ENCODE data around the gene PRPF4.
"Not testable (repeated sequence)": the region's sequence is repeated elsewhere in the genome, so short reads cannot be mapped to it uniquely, and the experiment has no call there.

PRPF4 gene

GRCh38 chr9:113267911-113268566 is 7.4 kb upstream of the PRPF4 start:
- DNase-seq (ENCODE audit: low read depth in 2 of 2) = no peak

- DNase-seq (ENCODE audit: low read depth in 2 of 2) = no peak
Observed at GRCh38 chr9:113269355-113269754, 6.1 kb upstream of the PRPF4 start.

- no peak for DNase-seq (ENCODE audit: low read depth in 2 of 2)
Observed at GRCh38 chr9:113269871-113270270, 5.6 kb upstream of the PRPF4 start.

DNA sequence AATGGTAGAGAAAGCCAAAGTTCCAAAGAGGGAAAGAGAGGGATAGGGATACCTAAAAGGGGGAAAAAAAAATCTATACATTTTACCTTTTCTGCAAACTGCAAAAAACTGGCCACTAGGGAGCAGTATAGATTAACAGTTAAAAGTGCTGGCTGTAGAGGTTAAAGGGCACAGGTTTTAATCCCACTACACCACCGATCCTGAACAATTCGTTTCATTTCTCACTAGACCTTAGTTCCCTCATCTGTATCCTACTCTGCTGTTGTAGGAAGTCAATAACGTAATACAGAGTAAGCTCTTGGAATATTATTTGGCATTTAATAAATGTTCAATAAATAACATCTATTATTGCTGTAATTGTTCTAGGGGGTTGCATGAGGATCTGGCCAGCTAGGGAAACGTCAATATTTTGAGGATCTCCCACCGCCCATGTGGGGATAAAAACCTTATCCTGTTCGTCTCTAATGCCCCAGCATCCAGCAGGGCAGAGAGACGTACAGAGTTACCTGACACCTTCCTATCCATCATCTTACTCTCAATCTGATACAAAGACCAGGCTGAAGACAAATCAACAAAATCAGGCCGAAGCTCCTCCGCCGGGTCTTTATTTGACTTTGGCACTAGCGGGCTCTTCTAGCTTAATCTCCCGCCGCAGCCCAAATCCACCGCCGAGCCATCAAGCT is 843 bp upstream of the PRPF4 start:
- DNase-seq (ENCODE audit: low read depth in 2 of 2) = no peak

- no peak for DNase-seq (ENCODE audit: low read depth in 2 of 2)
Observed at GRCh38 chr9:113278840-113279239, 3.4 kb downstream of the PRPF4 start.

- DNase-seq (ENCODE audit: low read depth in 2 of 2) = no peak
Observed at GRCh38 chr9:113281356-113281755, 5.9 kb downstream of the PRPF4 start.

DNA sequence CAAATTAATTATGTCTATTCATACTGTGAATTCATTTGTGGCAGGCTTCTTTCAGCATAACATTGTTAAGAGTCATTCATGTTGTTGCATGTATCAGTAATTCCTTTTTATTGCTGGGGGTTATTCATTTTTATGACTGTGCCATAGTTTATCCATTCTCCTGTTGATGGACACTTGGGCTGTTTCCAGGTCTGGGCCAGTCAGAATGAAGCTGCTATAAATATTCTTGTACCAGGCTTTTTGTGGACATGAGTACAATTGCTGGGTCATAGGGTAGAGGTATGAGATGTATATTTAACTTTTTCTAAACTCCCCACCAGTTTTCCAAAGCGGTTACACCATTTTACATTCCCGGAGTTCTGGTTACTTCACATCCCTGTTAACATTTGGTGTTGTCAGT is 13.6 kb downstream of the PRPF4 start:
- DNase-seq (ENCODE audit: low read depth in 2 of 2) = no peak

GRCh38 chr9:113290052-113290607 is 14.7 kb downstream of the PRPF4 start:
- DNase-seq (ENCODE audit: low read depth in 2 of 2) = no peak

GRCh38 chr9:113293285-113293878 is 17.9 kb downstream of the PRPF4 start:
- DNase-seq (ENCODE audit: low read depth in 2 of 2) = no peak

- not testable (repeated sequence) for DNase-seq (ENCODE audit: low read depth in 2 of 2)
Observed at GRCh38 chr9:113296247-113296646, 20.8 kb downstream of the PRPF4 start.

GRCh38 chr9:113296796-113297558 is 21.5 kb downstream of the PRPF4 start:
- DNase-seq (ENCODE audit: low read depth in 2 of 2) = no peak

DNA sequence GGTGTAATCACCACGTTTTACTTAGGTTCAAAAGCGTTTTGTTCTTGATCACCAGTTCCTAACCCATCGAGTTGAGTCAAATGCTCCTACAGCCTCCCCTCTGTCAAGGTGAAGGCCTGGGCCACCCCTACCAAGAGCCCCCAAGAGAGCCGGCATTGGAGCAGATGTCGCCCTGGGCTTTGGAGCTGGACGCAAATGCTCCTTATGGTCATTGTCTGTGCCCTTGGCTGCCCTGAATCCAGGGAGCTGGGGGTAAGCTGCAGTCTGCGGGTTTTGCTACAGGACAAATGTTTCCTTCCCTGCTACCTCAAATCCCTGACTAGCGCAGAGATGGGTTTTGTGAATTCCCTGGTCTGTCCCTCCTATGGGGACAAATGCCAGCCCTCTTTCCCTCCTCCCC is 22.9 kb downstream of the PRPF4 start:
- DNase-seq (ENCODE audit: low read depth in 2 of 2) = no peak

DNA sequence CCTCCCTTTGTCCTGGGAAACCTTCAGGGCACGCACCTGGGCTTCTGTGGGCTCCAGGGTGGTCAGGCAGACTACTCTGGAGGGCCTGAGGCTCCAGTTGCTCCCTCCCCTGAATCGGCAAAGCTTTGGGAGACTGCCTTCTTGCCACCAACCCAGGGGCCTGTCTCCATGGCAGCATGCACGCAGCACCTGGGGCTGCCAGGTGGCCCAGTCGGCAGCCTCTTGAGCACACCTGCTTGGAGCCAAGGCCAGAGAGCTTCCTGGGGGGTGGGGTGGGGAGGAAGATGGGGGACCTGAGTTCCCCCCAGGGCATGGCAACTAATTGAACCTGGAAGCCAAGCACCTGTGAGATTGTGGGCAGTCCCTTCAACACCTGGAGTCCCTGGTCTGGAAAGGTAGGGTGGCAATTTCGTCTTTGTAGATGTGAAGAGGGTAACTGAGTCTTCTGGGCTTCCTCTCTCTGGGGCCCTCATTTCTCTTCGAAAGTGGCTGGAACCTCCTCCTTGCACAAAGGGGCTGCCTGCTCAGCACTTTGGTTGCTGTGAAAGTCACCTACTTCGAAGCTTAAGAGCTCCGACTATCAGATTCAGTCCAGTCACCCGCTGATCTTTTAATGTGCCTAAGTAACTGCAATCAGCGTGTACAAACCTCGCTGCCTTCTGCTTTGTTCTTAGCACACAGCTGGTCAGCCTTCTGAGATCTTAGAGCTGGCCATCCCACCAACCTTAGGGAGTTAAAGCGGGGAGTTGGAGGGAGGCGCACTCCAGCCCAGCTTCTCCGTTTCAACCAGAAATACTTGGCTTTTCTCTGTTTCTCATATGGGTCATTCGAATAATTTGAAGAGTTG is 23.7 kb downstream of the PRPF4 start:
- no peak for DNase-seq (ENCODE audit: low read depth in 2 of 2)

DNA sequence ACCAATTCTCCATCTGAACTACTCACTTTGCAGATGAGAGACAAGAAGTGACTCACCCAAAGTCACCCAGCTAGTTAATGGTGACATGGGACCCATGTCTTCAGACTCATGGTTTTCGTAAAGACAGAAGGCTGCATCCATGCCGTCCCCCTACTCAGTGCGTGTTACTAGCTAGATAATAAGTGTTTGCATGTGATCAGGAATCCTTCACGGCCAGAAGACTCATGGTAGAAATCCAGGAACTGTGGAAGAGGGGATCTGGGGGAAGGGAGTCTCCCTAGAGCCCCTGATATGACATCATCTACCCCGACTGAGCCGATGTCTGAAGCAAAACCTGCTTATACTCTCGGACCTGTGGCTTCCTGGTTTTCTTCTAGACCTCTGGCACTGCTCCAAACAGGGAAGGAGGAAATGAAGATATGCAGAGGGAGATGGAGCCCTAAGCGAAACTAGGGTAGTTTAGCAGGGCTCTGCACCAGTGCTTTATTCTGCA is 24.4 kb downstream of the PRPF4 start:
- DNase-seq (ENCODE audit: low read depth in 2 of 2) = no peak

- DNase-seq (ENCODE audit: low read depth in 2 of 2) = no peak
Observed at GRCh38 chr9:113301548-113301947, 26.1 kb downstream of the PRPF4 start.

DNA sequence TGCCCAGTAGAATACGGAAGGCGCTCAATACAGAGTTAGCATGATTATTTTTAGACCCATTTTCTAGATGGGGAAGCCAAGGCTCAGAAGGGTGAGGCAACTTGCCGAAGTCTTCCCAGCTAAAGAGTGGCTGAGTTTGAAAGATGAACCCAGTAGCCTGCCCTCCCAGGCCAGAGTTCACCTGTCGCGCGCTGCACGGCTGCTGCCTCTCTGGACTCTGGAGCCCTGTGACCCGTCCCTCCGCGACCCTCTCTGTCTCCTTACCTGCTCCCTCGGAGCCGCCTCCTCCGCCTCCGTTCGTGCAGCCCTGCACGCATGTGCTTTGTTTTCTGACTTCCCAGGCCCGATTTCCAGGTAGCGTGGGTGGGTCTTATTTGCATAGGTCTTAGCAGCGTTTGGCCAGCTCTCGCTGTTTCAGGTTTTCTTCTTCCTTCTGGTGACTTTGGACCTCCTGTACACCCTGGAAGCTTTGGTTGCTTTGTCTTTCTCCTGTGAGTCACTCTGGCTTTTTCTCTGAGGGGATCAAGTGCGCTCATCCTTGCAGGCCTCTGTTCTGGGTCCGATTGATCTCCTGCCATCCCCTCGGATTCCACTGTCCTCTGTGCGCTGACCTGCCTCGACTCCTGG is 27.4 kb downstream of the PRPF4 start, which contains the start of gene RNF183:
RNF183 (minus strand) TSS at position 585 of the 627 bp plus-strand sequence. CDS start 5,192 bp downstream, outside the sequence.
- no peak for DNase-seq (ENCODE audit: low read depth in 2 of 2)

- DNase-seq (ENCODE audit: low read depth in 2 of 2) = no peak
Observed at GRCh38 chr9:113306566-113306965, 31.1 kb downstream of the PRPF4 start.

DNA sequence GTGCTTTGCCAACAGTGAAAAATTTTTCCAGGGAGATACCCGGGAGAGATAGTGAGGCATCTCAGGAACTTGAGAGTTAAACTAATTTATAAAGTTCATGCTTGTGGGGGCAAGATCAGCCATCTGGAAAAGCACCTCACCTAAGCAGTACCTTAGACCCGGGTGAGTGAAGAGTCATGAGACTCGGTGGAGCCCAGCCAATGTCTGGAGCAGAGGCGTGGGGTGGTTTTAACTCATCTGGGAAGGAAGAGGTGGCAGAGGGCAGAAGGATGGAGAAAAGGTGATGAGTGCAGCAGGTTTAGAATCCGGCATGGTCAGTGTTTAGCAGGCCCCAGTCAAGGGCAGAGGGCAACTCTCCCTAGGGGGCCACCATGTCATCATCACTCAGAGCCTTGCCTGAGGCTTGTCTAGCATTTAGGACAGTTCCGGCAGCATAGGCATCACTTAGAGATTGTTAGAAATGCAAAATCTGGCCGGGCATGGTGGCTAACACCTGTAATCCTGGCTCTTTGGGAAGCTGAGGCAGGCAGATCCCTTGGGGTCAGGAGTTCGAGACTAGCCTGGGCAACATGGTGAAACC is 32.0 kb downstream of the PRPF4 start:
- no peak for DNase-seq (ENCODE audit: low read depth in 2 of 2)

- no peak for DNase-seq (ENCODE audit: low read depth in 2 of 2)
Observed at GRCh38 chr9:113309204-113309813, 33.9 kb downstream of the PRPF4 start.

DNA sequence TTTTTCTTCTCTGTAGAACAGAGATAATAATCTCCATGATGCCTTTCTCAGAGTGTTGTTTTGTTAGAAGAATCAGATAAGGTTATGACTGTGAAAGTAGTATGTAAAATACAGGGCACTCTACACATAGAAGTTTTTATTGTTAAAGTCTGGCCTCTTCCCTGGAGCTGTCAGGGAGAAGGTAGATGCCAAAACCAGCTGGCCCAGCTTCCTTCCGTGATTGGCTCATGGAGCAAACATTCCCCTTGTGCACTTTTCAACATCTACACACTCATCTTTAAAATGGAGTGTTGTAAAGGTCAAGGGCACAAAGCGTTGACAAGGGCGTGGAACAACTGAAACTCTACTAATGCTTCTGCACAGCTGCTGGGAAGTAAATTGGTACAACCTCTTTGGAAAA is 35.1 kb downstream of the PRPF4 start:
- no peak for DNase-seq (ENCODE audit: low read depth in 2 of 2)
